Osteoblast (primary cell): Measurements from ENCODE around the gene SH3RF3. TPM values are rescaled to one million over a fixed set of nuclear protein-coding genes. Genes with fewer than 3 reads are reported as not detected.

Source experiments
- DNase-seq: peaks from one replicate; pipeline ENCODE4 v3.0.0; 2011; ENCODE audit warnings: low spot score, mixed read lengths; ENCODE audit not compliant: insufficient read length; ENCODE audit errors: missing footprints
- H2AFZ ChIP-seq: 2 replicates; pipeline ENCODE4 v1.6.0; 2011; ENCODE audit warnings: mild to moderate bottlenecking, low read length
- H3K27ac ChIP-seq: 2 replicates; pipeline ENCODE4 v1.5.1; 2011; ENCODE audit warnings: mild to moderate bottlenecking, low read depth, low read length, moderate library complexity
- H3K27me3 ChIP-seq: 2 replicates; pipeline ENCODE4 v1.6.0; 2012; ENCODE audit warnings: mild to moderate bottlenecking, control low read depth, inconsistent platforms, low read length, moderate library complexity; ENCODE audit not compliant: insufficient read depth
- H3K36me3 ChIP-seq: 2 replicates; pipeline ENCODE4 v1.5.1; 2011; ENCODE audit warnings: mild to moderate bottlenecking, low read length, control low read depth, moderate library complexity; ENCODE audit not compliant: insufficient read depth
- H3K4me1 ChIP-seq: 2 replicates; pipeline ENCODE4 v1.5.1; 2011; ENCODE audit warnings: mild to moderate bottlenecking, low read length, control low read depth, moderate library complexity; ENCODE audit not compliant: insufficient read depth
- H3K4me2 ChIP-seq: 2 replicates; pipeline ENCODE4 v1.6.0; 2011; ENCODE audit warnings: mild to moderate bottlenecking, low read length; ENCODE audit not compliant: insufficient read depth
- H3K4me3 ChIP-seq: fragments of 200-600 bp; sonication (generic); 3 replicates; pipeline ENCODE4 v1.5.1; 2012; ENCODE audit warnings: mild to moderate bottlenecking, low read length, inconsistent platforms; ENCODE audit not compliant: insufficient read depth
- H3K79me2 ChIP-seq: 2 replicates; pipeline ENCODE4 v1.6.0; 2012; ENCODE audit warnings: mild to moderate bottlenecking, low read length, control low read depth, inconsistent platforms; ENCODE audit not compliant: insufficient read depth
- H3K9me3 ChIP-seq: 2 replicates; pipeline ENCODE4 v1.5.1; 2011; ENCODE audit warnings: low read depth, low read length, control low read depth
- H4K20me1 ChIP-seq: 2 replicates; pipeline ENCODE4 v1.6.0; 2012; ENCODE audit warnings: mild to moderate bottlenecking, low read length, control low read depth; ENCODE audit not compliant: insufficient read depth
- total RNA-seq: library from RNA; depleted of rRNA; stranded (reverse); fragments of >200 nt; gene quantifications from 2 replicates; pipeline ENCODE4 v1.2.3, GENCODE V29; 2012
- TF ChIP-seq, protein P1 (sequence below): IDR thresholded peaks from 2 replicates; pipeline ENCODE4 v1.5.1; 2011; ENCODE audit warnings: mild to moderate bottlenecking, low read depth, low read length, moderate library complexity; ENCODE audit errors: extremely low read depth

SH3RF3 gene
- total RNA-seq, 1 donor = 14.8 TPM

- Histone ChIP-seq H3K4me1 (no peaks in the 10 kb centered on the region), H3K79me2 (no peaks in the 10 kb centered on the region), H3K4me2 (no peak overlapping the region), H3K27ac (no peak overlapping the region), H3K4me3 (no peak overlapping the region), H2AFZ (no peak overlapping the region), H3K27me3 (no peaks in the 10 kb centered on the region), H3K9me3 (no peaks in the 10 kb centered on the region), H4K20me1 (no peaks in the 10 kb centered on the region), H3K36me3 (no peaks in the 10 kb centered on the region)
- TF ChIP-seq, protein P1, sequence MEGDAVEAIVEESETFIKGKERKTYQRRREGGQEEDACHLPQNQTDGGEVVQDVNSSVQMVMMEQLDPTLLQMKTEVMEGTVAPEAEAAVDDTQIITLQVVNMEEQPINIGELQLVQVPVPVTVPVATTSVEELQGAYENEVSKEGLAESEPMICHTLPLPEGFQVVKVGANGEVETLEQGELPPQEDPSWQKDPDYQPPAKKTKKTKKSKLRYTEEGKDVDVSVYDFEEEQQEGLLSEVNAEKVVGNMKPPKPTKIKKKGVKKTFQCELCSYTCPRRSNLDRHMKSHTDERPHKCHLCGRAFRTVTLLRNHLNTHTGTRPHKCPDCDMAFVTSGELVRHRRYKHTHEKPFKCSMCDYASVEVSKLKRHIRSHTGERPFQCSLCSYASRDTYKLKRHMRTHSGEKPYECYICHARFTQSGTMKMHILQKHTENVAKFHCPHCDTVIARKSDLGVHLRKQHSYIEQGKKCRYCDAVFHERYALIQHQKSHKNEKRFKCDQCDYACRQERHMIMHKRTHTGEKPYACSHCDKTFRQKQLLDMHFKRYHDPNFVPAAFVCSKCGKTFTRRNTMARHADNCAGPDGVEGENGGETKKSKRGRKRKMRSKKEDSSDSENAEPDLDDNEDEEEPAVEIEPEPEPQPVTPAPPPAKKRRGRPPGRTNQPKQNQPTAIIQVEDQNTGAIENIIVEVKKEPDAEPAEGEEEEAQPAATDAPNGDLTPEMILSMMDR = no peak
- peak; percentile 34 for DNase-seq
These were observed 298.7 kb downstream of the SH3RF3 start for GRCh38 chr2:109427661-109428091.

GRCh38 chr2:109428281-109428680 is 299.3 kb downstream of the SH3RF3 start:
- H3K79me2 ChIP-seq = no peaks in the 10 kb centered on the region
- no peaks in the 10 kb centered on the region for H3K9me3 ChIP-seq
- no peaks in the 10 kb centered on the region for H3K27me3 ChIP-seq
- H4K20me1 ChIP-seq = no peaks in the 10 kb centered on the region
- H2AFZ ChIP-seq = no peak overlapping the region
- no peak for DNase-seq
- H3K36me3 ChIP-seq = no peaks in the 10 kb centered on the region
- H3K4me1 ChIP-seq = no peaks in the 10 kb centered on the region
- no peak overlapping the region for H3K4me2 ChIP-seq
- TF ChIP-seq, protein P1 = no peak
- H3K4me3 ChIP-seq = no peak overlapping the region
- no peak overlapping the region for H3K27ac ChIP-seq

GRCh38 chr2:109428841-109429566 is 300.0 kb downstream of the SH3RF3 start:
- H3K4me1 ChIP-seq = no peaks in the 10 kb centered on the region
- TF ChIP-seq, protein P1 = no peak
- H3K9me3 ChIP-seq = no peaks in the 10 kb centered on the region
- no peak overlapping the region for H2AFZ ChIP-seq
- no peak overlapping the region for H3K4me3 ChIP-seq
- H3K27me3 ChIP-seq = no peaks in the 10 kb centered on the region
- H3K27ac ChIP-seq = no peak overlapping the region
- no peaks in the 10 kb centered on the region for H3K36me3 ChIP-seq
- H3K79me2 ChIP-seq = no peaks in the 10 kb centered on the region
- H4K20me1 ChIP-seq = no peaks in the 10 kb centered on the region
- DNase-seq = peak; percentile 65
- H3K4me2 ChIP-seq = no peak overlapping the region

DNA sequence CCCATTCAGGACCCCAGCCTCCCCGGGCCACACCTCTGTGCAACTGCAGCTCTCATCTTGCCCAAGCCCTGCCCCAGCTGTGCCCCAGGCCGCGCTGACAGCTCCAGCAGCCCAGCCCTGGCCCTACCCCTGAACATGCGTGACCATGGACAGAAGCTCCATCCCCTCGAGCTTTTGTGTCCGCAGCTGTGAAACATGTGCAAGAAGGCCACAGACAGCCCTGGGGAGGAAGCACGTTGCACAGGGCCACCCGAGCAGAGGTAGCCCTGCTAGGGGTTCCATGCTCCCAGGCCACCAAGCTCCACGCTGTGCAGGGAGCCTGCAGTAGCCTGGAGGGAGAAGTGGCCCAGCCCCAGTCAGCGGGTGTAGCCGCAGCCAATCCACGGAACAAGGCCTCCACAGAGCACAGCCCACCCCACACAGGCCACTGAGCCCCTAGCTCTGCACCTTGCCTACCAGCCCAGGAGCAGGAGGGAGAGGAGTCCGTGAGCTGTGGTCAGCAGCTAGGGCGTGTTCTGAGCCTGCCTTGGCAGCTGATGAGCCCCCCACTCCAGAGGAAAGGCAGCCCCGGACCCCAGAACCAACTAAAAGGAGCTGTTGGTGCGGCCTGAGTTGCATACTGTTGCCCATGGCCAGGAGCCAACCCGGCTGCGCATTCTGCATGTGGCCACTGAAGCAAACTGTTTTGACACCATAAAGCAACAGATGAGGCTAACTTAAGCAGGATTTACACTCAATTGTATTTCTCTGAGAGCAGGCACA is 300.7 kb downstream of the SH3RF3 start:
- Histone ChIP-seq H3K36me3 (no peaks in the 10 kb centered on the region), H4K20me1 (no peaks in the 10 kb centered on the region), H3K4me2 (no peak overlapping the region), H3K27me3 (no peaks in the 10 kb centered on the region), H3K4me3 (no peak overlapping the region), H3K9me3 (no peaks in the 10 kb centered on the region), H2AFZ (no peak overlapping the region), H3K27ac (no peak overlapping the region), H3K4me1 (no peaks in the 10 kb centered on the region), H3K79me2 (no peaks in the 10 kb centered on the region)
- TF ChIP-seq, protein P1 = no peak
- peak; percentile 36 for DNase-seq
